ENCODE data around the gene LCE1C.

DNA sequence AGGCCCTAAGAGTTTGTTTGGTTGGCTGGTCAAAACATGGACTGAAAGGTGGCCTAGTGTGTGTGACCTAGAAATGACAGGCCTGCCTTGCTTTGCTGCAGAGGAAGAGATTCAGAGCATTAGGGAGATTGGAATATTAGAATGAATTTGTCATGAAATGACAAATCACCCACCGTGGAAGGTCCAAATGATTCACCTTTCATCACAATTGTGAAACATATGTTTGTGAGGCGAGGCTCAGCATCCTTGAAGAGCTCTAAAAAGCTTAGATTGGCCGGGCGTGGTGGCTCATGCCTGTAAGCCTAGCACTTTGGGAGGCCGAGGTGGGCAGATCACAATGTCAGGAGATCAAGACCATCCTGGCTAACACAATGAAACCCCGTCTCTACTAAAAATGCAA is 10.9 kb upstream of the LCE1C start:
- TF ChIP-seq CTCF (IDR thresholded peaks at IDR 0.05; ENCODE audit: low read length) (no peak), EZH2 (IDR thresholded peaks at IDR 0.05; ENCODE audit: borderline replicate concordance, low read length) (no peak)
